GM12801 (cell line): ENCODE measurements around the gene CENPU.

Experiments used
- CTCF ChIP-seq: IDR thresholded peaks from one replicate; pipeline ENCODE4 v1.5.1; 2011; ENCODE audit warnings: control low read depth; ENCODE audit not compliant: insufficient read length; ENCODE audit errors: extremely low read depth

CENPU gene

GRCh38 chr4:184733654-184734524, at the start of gene CENPU:
Gene CENPU, minus strand, starts transcription at chr4:184734096. Its CDS starts 34 bp downstream, at chr4:184734062.
- TF ChIP-seq CTCF = no peak

GRCh38 chr4:184782731-184783373, 49.0 kb upstream of the CENPU start:
- TF ChIP-seq CTCF = no peak

GRCh38 chr4:184778325-184778724, 44.4 kb upstream of the CENPU start:
- no peak for TF ChIP-seq CTCF

- no peak for TF ChIP-seq CTCF
Observed at GRCh38 chr4:184776821-184777220, 42.9 kb upstream of the CENPU start.

GRCh38 chr4:184775854-184776555, 42.1 kb upstream of the CENPU start:
- no peak for TF ChIP-seq CTCF

GRCh38 chr4:184774152-184774551, 40.3 kb upstream of the CENPU start:
- TF ChIP-seq CTCF = no peak

GRCh38 chr4:184771416-184771815, 37.5 kb upstream of the CENPU start:
- TF ChIP-seq CTCF = no peak
